ENCODE measurements around the gene SLC7A11. TPM values are rescaled to one million over a fixed set of nuclear protein-coding genes. Genes with fewer than 3 reads are reported as not detected.
A peak's percentile ranks its signal among the peaks of the same experiment; 100 is the strongest.

SLC7A11 gene
- total RNA-seq, 1 donor from 2014 or later = 13.7 TPM

DNA sequence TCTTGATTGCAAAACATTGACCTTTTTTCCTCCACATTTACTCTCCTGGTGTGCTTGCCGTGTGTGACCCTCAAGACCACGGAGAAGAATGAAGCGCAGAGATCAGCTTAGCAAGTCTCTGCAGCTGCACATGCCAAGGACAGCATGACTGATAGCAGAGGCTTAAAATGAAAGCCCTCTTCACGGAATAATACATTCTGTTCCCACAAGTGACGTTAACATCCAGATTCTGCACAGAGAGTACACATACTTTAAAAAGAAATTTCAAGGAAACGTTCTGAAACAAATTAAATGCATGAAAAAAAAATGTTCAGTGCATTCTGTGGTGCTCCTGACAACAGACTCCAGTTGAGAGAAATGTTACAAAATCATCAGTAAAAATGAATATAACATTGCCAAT lies 60.9 kb downstream of the SLC7A11 start:
- DNase-seq (ENCODE audit: extremely low spot score, unreplicated experiment) = no peak
- Mint-ChIP-seq H3K27me3 (no peaks in the 10 kb centered on the region), H3K4me3 (peak overlapping the region; percentile 65), H3K4me1 (ENCODE audit: unreplicated experiment) (peaks cover 39% of the 10 kb centered on the region), H3K9me3 (no peaks in the 10 kb centered on the region), H3K36me3 (peaks cover 21% of the 10 kb centered on the region), H3K27ac (peak overlapping the region; percentile 49)
- TF ChIP-seq, protein P1, sequence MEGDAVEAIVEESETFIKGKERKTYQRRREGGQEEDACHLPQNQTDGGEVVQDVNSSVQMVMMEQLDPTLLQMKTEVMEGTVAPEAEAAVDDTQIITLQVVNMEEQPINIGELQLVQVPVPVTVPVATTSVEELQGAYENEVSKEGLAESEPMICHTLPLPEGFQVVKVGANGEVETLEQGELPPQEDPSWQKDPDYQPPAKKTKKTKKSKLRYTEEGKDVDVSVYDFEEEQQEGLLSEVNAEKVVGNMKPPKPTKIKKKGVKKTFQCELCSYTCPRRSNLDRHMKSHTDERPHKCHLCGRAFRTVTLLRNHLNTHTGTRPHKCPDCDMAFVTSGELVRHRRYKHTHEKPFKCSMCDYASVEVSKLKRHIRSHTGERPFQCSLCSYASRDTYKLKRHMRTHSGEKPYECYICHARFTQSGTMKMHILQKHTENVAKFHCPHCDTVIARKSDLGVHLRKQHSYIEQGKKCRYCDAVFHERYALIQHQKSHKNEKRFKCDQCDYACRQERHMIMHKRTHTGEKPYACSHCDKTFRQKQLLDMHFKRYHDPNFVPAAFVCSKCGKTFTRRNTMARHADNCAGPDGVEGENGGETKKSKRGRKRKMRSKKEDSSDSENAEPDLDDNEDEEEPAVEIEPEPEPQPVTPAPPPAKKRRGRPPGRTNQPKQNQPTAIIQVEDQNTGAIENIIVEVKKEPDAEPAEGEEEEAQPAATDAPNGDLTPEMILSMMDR (conservative IDR thresholded peaks at IDR 0.05) = no peak

DNA sequence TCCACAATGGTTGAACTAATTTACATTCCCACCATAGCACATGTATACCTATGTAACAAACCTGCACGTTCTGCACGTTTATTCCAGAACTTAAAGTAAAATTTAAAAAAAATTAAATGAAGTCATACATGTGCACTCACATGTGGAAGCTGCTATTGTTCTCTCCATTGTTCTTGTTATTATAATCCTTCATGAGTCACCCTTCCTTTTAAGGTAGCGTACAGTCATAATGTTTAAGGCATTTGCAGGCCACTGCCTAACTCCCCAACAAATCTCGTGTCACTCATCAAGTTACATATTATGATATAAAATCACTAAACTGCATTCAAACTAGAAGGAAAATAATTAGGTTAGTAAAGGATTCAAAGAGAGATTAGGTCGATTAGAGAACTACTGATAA lies 63.6 kb downstream of the SLC7A11 start:
- Mint-ChIP-seq H3K4me1 (ENCODE audit: unreplicated experiment) (peaks cover 41% of the 10 kb centered on the region), H3K27me3 (no peaks in the 10 kb centered on the region), H3K27ac (no peak overlapping the region), H3K36me3 (peaks cover 26% of the 10 kb centered on the region), H3K4me3 (no peak overlapping the region), H3K9me3 (no peaks in the 10 kb centered on the region)
- DNase-seq (ENCODE audit: extremely low spot score, unreplicated experiment) = no peak
- TF ChIP-seq, protein P1 (conservative IDR thresholded peaks at IDR 0.05) = no peak

DNA sequence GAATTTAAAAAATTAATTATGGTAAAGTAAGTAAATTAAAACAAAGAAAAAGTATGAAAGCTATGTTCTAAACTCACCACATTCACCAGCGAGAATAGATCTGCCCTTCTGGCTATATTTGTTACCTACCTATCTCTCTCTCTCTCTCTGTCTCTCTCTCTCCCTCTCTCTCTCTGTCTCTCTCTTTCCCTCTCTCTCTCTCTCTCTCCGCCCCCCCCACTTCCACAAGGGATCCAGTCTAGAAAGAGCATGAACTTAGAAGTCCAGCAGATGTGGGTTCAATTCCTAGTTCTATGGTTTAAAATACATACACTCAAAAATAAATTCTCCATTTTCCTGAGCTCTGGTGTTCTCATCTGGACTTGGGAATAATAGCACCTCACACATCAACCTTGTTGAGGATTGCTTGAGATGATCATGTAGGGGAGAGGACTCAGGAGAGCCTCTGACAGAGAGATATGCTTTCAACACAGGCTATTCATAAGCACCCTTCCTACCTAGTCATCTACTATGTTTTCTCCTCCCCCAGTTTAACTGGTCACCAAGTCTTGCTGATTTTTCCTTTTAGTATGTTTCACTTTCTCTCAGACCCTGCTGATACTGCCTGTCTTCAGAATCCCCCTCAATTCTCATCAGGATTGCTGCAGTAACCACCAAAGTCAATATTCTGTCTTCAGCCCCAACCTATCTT lies 64.7 kb downstream of the SLC7A11 start:
- DNase-seq (ENCODE audit: extremely low spot score, unreplicated experiment) = no peak
- H3K9me3 Mint-ChIP-seq = no peaks in the 10 kb centered on the region
- H3K4me1 Mint-ChIP-seq (ENCODE audit: unreplicated experiment) = peaks cover 37% of the 10 kb centered on the region
- H3K36me3 Mint-ChIP-seq = peaks cover 23% of the 10 kb centered on the region
- no peak overlapping the region for H3K4me3 Mint-ChIP-seq
- H3K27ac Mint-ChIP-seq = no peak overlapping the region
- TF ChIP-seq, protein P1 (conservative IDR thresholded peaks at IDR 0.05) = no peak
- no peaks in the 10 kb centered on the region for H3K27me3 Mint-ChIP-seq

DNA sequence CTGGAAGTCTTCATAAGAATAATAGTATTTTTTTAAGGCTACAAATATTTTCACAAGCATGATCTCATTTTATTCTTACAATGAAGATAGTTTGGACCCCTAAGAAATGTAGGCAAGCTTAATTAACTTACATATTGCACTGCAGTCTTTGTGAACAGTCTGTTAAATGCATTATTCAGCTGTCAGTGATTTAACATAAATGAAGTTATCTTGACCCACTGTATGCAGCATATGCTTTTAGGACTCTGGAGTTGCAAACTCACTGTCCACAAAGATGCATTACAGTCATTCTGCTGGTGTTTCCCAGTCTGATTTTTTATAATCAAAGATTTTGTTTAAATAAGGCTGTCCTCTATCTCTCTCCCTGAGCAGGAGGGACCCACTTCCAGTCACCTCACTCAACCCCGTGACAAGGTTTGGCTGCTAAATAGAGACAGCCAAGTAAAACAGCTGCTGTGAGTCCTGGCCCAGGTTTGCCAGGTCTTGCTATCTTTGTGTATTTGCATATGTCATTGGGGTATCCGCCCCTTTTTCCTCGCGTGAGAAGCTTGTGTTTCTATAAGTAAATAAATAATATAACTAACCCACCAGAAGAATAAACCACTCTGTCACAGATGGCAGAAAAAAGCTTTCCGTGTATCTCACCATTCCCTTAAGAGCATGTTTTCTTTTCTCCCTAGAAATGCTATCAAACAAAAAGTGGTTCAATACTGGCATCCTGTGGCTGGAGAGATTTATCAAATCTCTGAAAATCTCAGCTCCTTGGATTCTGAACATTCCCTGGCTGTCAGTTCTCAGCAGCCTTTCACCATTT lies 67.0 kb downstream of the SLC7A11 start:
- Mint-ChIP-seq H3K27ac (peak overlapping the region; percentile 71), H3K9me3 (no peaks in the 10 kb centered on the region), H3K4me3 (peak overlapping the region; percentile 40), H3K27me3 (no peaks in the 10 kb centered on the region), H3K4me1 (ENCODE audit: unreplicated experiment) (peaks cover 22% of the 10 kb centered on the region), H3K36me3 (peaks cover 20% of the 10 kb centered on the region)
- TF ChIP-seq, protein P1 (conservative IDR thresholded peaks at IDR 0.05) = no peak
- no peak for DNase-seq (ENCODE audit: extremely low spot score, unreplicated experiment)

DNA sequence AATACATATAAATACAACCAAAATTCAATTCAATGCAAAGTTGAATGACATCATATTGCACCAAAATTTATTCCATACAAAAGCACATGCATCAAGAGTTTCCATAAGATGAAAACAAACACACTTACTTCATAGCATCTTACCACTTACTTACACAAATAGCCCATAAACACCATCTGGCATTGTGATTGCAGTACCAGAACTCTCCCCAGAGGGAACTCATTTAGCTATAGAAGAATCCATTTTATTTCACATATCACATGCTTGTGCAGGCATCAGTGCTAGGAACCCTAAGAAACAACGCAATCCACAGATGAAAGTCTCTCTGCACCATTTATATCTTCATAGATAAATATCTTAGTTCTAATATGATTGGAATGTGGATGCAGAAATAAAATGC lies 77.9 kb downstream of the SLC7A11 start:
- Mint-ChIP-seq H3K4me3 (no peak overlapping the region), H3K9me3 (no peaks in the 10 kb centered on the region), H3K36me3 (no peaks in the 10 kb centered on the region), H3K4me1 (ENCODE audit: unreplicated experiment) (peaks cover 16% of the 10 kb centered on the region), H3K27ac (no peak overlapping the region), H3K27me3 (no peaks in the 10 kb centered on the region)
- TF ChIP-seq, protein P1 (conservative IDR thresholded peaks at IDR 0.05) = no peak
- DNase-seq (ENCODE audit: extremely low spot score, unreplicated experiment) = no peak
